NCI-H187 (cell line): Measurements from ENCODE around the gene ELOVL1.

ENCODE experiments used
- DNase-seq, 2 experiments: peaks; one replicate each; lab custom pipeline; 2025; lab: John Stamatoyannopoulos, UW

Gene ELOVL1

GRCh38 chr1:43354936-43355335 is 12.9 kb downstream of the ELOVL1 start:
- no peak for DNase-seq

GRCh38 chr1:43354471-43354870 is 13.3 kb downstream of the ELOVL1 start:
- no peak for DNase-seq

GRCh38 chr1:43352881-43353280 is 14.9 kb downstream of the ELOVL1 start:
- no peak for DNase-seq

GRCh38 chr1:43352351-43352705 is 15.5 kb downstream of the ELOVL1 start:
- DNase-seq = no peak

- no peak for DNase-seq
These were observed 16.1 kb downstream of the ELOVL1 start for GRCh38 chr1:43351421-43352350.

GRCh38 chr1:43350976-43351375 is 16.8 kb downstream of the ELOVL1 start:
- DNase-seq = no peak

GRCh38 chr1:43349594-43350306 is 18.1 kb downstream of the ELOVL1 start:
- DNase-seq = no peak

- DNase-seq = peak; percentile 87
These were observed 18.8 kb downstream of the ELOVL1 start for GRCh38 chr1:43348809-43349593.

- peak; percentile 38 to 71 for DNase-seq
These were observed 19.4 kb downstream of the ELOVL1 start for GRCh38 chr1:43348343-43348808.

GRCh38 chr1:43346636-43347035 is 21.2 kb downstream of the ELOVL1 start:
- no peak for DNase-seq

GRCh38 chr1:43345120-43345519 is 22.7 kb downstream of the ELOVL1 start:
- DNase-seq = no peak

GRCh38 chr1:43344267-43344850 is 23.5 kb downstream of the ELOVL1 start:
- DNase-seq = no peak

GRCh38 chr1:43340559-43340958 is 27.3 kb downstream of the ELOVL1 start:
- DNase-seq = no peak

GRCh38 chr1:43339584-43340232 is 28.1 kb downstream of the ELOVL1 start:
- DNase-seq = no peak

GRCh38 chr1:43338001-43338400 is 29.8 kb downstream of the ELOVL1 start:
- DNase-seq = no peak

GRCh38 chr1:43337588-43337987 is 30.2 kb downstream of the ELOVL1 start, which contains the start of gene MPL:
TSS of gene MPL (plus strand) at chr1:43337818. CDS start at chr1:43337849, 31 bp downstream.
- no peak for DNase-seq

GRCh38 chr1:43334453-43335205 is 33.2 kb downstream of the ELOVL1 start:
- no peak for DNase-seq

GRCh38 chr1:43331688-43332087 is 36.1 kb downstream of the ELOVL1 start:
- no peak for DNase-seq

GRCh38 chr1:43329995-43330751 is 37.6 kb downstream of the ELOVL1 start:
- DNase-seq = no peak
